ENCODE results near the gene CCNI. TPM values are rescaled to one million over a fixed set of nuclear protein-coding genes. Genes with fewer than 3 reads are reported as not detected.

Gene CCNI
- total RNA-seq, 1 experiment from 2014 or later, result 213 TPM

DNA sequence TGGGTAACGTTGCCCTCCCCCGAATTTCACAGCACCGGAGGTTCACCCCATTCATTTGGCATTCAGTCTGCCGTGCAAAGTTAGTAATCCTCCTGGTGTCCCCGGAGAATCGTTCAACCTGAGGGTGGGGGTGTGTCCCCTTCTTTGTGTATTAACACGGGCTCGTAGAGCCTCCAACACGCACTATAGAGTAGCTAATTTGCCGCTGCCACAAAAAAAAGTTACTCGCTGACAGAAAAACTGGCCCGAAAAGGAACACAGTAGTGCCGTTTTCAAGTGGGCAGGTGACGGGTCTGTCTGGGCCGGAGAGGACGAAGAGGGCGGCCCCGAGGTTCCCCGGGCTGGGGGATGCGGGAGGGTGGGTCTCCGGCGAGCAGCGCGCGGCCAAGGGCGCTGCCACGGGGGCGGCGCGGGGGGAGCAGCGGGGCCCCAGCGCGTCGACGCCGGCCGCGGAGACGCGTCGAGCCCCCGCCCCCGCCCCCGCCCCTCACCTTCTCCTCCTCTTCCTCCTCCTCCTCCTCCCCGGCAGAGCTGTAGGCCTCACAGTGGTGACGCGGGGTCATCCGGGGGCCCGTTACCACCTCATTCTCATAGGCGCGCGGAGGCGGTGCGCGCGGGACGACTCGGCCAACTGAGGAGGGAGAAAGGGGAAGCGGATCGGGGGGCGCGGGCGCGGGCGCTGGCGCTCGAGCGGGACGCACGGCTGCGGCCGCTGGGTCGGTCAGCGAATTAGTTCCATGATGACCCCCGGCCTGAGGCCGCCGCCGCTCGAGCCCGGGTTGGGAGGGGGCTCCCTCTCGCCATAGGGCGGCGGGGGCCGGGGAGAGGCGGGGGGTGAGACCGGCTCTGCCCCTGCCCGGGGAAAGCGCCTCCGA is 571 bp downstream of the CCNI start:
- Mint-ChIP-seq H3K27ac (peak overlapping the region; percentile 69; the same call in 1 of the 2 replicates), H3K4me3 (peak overlapping the region; percentile 96), H3K9me3 (no peaks in the 10 kb centered on the region), H3K36me3 (0 out of 2 replicates have a peak, but pooled peaks cover 2% of the 10 kb centered on the region), H3K4me1 (peaks cover 25% of the 10 kb centered on the region), H3K27me3 (ENCODE audit: low read depth) (no peaks in the 10 kb centered on the region)
- TF ChIP-seq SOX15 (CRISPR knock-in tag; IDR thresholded peaks at IDR 0.05) (no peak), TEAD1 (CRISPR knock-in tag; IDR thresholded peaks at IDR 0.05) (no peak), ZNF396 (CRISPR knock-in tag; IDR thresholded peaks at IDR 0.05; ENCODE audit: borderline replicate concordance) (no peak), MYBL2 (CRISPR knock-in tag; IDR thresholded peaks at IDR 0.05) (peak; percentile 8; the same call in 1 of the 2 replicates), TCF7 (CRISPR knock-in tag; IDR thresholded peaks at IDR 0.05; ENCODE audit: low read depth) (no peak)
- TF ChIP-seq, protein P1, sequence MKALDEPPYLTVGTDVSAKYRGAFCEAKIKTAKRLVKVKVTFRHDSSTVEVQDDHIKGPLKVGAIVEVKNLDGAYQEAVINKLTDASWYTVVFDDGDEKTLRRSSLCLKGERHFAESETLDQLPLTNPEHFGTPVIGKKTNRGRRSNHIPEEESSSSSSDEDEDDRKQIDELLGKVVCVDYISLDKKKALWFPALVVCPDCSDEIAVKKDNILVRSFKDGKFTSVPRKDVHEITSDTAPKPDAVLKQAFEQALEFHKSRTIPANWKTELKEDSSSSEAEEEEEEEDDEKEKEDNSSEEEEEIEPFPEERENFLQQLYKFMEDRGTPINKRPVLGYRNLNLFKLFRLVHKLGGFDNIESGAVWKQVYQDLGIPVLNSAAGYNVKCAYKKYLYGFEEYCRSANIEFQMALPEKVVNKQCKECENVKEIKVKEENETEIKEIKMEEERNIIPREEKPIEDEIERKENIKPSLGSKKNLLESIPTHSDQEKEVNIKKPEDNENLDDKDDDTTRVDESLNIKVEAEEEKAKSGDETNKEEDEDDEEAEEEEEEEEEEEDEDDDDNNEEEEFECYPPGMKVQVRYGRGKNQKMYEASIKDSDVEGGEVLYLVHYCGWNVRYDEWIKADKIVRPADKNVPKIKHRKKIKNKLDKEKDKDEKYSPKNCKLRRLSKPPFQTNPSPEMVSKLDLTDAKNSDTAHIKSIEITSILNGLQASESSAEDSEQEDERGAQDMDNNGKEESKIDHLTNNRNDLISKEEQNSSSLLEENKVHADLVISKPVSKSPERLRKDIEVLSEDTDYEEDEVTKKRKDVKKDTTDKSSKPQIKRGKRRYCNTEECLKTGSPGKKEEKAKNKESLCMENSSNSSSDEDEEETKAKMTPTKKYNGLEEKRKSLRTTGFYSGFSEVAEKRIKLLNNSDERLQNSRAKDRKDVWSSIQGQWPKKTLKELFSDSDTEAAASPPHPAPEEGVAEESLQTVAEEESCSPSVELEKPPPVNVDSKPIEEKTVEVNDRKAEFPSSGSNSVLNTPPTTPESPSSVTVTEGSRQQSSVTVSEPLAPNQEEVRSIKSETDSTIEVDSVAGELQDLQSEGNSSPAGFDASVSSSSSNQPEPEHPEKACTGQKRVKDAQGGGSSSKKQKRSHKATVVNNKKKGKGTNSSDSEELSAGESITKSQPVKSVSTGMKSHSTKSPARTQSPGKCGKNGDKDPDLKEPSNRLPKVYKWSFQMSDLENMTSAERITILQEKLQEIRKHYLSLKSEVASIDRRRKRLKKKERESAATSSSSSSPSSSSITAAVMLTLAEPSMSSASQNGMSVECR (CRISPR knock-in tag; IDR thresholded peaks at IDR 0.05; ENCODE audit: borderline replicate concordance), result 0 out of 2 replicates have a peak, but pooled peaks have one; percentile 49
- TF ChIP-seq, protein P2, sequence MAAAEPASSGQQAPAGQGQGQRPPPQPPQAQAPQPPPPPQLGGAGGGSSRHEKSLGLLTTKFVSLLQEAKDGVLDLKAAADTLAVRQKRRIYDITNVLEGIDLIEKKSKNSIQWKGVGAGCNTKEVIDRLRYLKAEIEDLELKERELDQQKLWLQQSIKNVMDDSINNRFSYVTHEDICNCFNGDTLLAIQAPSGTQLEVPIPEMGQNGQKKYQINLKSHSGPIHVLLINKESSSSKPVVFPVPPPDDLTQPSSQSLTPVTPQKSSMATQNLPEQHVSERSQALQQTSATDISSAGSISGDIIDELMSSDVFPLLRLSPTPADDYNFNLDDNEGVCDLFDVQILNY (CRISPR knock-in tag; IDR thresholded peaks at IDR 0.05), result no peak
- TF ChIP-seq, protein P3, sequence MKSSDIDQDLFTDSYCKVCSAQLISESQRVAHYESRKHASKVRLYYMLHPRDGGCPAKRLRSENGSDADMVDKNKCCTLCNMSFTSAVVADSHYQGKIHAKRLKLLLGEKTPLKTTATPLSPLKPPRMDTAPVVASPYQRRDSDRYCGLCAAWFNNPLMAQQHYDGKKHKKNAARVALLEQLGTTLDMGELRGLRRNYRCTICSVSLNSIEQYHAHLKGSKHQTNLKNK (CRISPR knock-in tag; IDR thresholded peaks at IDR 0.05), result no peak
- TF ChIP-seq, protein P4, sequence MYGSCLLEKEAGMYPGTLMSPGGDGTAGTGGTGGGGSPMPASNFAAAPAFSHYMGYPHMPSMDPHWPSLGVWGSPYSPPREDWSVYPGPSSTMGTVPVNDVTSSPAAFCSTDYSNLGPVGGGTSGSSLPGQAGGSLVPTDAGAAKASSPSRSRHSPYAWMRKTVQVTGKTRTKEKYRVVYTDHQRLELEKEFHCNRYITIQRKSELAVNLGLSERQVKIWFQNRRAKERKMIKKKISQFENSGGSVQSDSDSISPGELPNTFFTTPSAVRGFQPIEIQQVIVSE (CRISPR knock-in tag; IDR thresholded peaks at IDR 0.05; ENCODE audit: borderline replicate concordance), result no peak
- TF ChIP-seq, protein P5, sequence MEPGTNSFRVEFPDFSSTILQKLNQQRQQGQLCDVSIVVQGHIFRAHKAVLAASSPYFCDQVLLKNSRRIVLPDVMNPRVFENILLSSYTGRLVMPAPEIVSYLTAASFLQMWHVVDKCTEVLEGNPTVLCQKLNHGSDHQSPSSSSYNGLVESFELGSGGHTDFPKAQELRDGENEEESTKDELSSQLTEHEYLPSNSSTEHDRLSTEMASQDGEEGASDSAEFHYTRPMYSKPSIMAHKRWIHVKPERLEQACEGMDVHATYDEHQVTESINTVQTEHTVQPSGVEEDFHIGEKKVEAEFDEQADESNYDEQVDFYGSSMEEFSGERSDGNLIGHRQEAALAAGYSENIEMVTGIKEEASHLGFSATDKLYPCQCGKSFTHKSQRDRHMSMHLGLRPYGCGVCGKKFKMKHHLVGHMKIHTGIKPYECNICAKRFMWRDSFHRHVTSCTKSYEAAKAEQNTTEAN (CRISPR knock-in tag; IDR thresholded peaks at IDR 0.05), result no peak
- ATAC-seq, result peak; percentile 50
- CTCF ChIA-PET, result interaction anchor here (0.6 to 1.3 kb wide), 2 partner anchors 8 to 22 kb away, joined by 3 read pairs; no protein-coding TSS in a partner anchor
- POLR2A ChIA-PET, result interaction anchor here (4.5 kb wide), 1 partner anchor 82 kb away, joined by 32 read pairs; the partner anchor contains the start of gene CCNG2
- DNase-seq (ENCODE audit: low spot score), result peak; percentile 64

DNA sequence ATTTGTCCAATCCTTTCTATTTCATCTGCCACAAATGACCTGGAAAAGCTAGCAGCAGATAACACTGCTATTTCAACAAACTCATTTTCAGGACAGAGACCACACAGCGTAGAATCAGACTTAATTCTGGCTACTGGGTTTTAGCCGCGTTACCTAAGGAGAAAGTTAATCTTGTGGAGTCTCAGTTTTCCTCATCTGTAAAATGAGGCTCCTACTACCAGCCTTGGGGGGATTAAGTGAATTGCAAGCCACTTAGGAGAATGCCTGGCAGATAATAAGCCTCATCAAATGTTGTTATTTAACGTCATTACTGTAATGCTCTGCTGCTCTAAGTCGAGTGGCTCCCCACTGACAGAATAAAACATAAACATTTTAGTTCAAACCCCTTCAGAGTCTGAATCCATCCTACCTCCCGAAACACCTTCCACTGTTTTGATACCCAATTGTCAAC is 1.4 kb downstream of the CCNI start:
- peaks cover 30% of the 10 kb centered on the region for H3K4me1 Mint-ChIP-seq
- TF ChIP-seq GTF2I (CRISPR knock-in tag; conservative IDR thresholded peaks at IDR 0.05) (peak; percentile 55; the same call in 1 of the 2 replicates), ZNF416 (CRISPR knock-in tag; IDR thresholded peaks at IDR 0.05) (no peak)
- TF ChIP-seq, protein P6, sequence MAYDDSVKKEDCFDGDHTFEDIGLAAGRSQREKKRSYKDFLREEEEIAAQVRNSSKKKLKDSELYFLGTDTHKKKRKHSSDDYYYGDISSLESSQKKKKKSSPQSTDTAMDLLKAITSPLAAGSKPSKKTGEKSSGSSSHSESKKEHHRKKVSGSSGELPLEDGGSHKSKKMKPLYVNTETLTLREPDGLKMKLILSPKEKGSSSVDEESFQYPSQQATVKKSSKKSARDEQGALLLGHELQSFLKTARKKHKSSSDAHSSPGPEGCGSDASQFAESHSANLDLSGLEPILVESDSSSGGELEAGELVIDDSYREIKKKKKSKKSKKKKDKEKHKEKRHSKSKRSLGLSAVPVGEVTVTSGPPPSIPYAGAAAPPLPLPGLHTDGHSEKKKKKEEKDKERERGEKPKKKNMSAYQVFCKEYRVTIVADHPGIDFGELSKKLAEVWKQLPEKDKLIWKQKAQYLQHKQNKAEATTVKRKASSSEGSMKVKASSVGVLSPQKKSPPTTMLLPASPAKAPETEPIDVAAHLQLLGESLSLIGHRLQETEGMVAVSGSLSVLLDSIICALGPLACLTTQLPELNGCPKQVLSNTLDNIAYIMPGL (CRISPR knock-in tag; IDR thresholded peaks at IDR 0.05), result no peak
- TF ChIP-seq, protein P7, sequence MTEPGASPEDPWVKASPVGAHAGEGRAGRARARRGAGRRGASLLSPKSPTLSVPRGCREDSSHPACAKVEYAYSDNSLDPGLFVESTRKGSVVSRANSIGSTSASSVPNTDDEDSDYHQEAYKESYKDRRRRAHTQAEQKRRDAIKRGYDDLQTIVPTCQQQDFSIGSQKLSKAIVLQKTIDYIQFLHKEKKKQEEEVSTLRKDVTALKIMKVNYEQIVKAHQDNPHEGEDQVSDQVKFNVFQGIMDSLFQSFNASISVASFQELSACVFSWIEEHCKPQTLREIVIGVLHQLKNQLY (CRISPR knock-in tag; IDR thresholded peaks at IDR 0.05), result no peak
- DNase-seq (ENCODE audit: low spot score) (no peak), ATAC-seq (no peak)
- no peak overlapping the region for H3K27ac Mint-ChIP-seq
- 0 out of 2 replicates have a peak, but pooled peaks cover 2% of the 10 kb centered on the region for H3K36me3 Mint-ChIP-seq
- H3K4me3 Mint-ChIP-seq, result no peak overlapping the region
- ChIA-PET POLR2A (interaction anchor here (0.6 to 4.5 kb wide), 2 partner anchors 83 to 232 kb away, joined by 3 to 32 read pairs; partner anchors contain the start of gene CCNG2), CTCF (interaction anchor here (0.6 to 1.8 kb wide), 3 partner anchors 9 to 129 kb away, joined by 3 to 6 read pairs (median 3); no protein-coding TSS in a partner anchor)
- H3K27me3 Mint-ChIP-seq (ENCODE audit: low read depth), result no peaks in the 10 kb centered on the region
- no peaks in the 10 kb centered on the region for H3K9me3 Mint-ChIP-seq
